Renal pelvis (tissue), 4 donors: ENCODE results near the gene GRIN3A. TPM values are rescaled to one million over a fixed set of nuclear protein-coding genes. Genes with fewer than 3 reads are reported as not detected.
"Not testable (repeated sequence)": the region's sequence is repeated elsewhere in the genome, so short reads cannot be mapped to it uniquely, and the experiment has no call there.

Experiments used
- DNase-seq: peaks from one replicate; pipeline ENCODE4 v3.0.0-alpha.2; 2013
- polyA plus RNA-seq, 3 donors: library from polyadenylated mRNA; unstranded; fragments of 120-200 nt; gene quantifications; one replicate each; pipeline ENCODE4 v1.2.1, GENCODE V29; 2013; ENCODE audit not compliant: insufficient read length in 3 of 3

The GRIN3A gene
- polyA plus RNA-seq, 3 donors, result 1.1 to 1.6 (median 1.5) TPM

DNA sequence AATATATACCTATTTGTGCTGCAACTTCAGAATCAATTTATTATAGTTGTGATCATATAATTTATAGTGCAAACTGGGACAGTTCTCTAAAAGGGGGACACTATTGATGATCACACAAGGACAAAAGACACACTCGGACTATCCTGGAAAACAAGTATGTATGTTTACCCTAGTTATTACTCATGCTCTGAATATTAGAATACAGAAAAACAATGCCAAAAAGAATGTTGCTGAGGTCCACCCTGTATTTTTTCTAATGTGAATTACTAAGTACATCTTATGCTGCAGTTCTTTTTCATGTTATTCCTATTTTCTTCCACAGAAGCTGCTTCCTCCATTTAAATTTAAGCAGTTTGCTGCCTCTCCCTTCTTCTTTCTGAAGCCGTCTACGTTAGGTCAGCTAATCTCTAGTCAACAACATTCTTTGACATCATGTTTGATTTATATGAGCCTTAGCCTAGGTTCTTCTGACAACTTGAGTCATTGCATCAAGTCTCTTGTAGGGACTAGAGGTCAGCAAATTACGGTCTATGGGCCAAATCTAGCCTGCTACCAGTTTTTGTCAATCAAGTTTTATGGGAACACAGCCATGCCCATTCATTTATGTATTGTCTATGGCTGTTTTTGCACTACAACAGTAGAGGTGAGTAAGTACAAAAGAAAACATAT lies 103.6 kb downstream of the GRIN3A start:
- DNase-seq, result no peak

GRCh38 chr9:101632611-101633010 lies 105.8 kb downstream of the GRIN3A start:
- no peak for DNase-seq

GRCh38 chr9:101631892-101632291 lies 106.6 kb downstream of the GRIN3A start:
- DNase-seq, result no peak

DNA sequence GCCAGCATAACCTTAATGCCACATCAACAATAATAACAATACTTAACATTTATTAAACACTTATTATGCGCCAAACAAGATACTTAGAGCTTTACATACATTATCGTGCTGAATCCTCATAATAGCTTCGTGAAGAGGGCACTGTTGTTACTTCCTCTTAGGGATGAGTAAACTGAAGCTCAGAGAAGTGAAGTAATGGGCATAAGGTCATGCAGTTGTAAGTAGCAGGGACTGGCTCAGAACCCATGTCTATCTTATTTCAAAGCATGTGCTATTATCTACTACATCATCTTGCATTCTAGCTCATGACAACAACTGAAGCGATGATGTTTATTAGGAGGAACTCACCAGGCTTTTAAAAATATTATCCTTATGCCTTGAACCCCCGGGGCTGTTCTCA lies 108.8 kb downstream of the GRIN3A start:
- DNase-seq, result no peak

DNA sequence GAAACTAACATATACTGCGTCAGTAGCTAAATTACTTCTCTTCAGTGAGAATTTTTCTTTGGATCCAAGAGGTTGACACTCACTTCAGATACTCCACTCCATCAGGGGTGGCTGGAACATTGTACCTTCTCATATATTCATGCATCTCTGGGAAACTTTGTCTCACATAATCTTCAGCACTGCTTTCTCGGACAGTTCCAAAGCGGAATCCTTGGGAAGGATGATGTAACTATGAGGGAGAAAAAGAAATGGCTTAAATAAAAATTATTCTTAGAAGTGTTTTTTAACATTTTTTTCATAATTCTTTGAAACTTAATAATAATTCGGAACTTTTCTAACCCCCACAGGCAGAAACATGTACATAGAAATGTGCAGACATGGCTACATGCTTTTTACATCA lies 110.3 kb downstream of the GRIN3A start:
- peak; percentile 33 for DNase-seq

- DNase-seq, result no peak
Observed at GRCh38 chr9:101626295-101626694, 112.2 kb downstream of the GRIN3A start.

DNA sequence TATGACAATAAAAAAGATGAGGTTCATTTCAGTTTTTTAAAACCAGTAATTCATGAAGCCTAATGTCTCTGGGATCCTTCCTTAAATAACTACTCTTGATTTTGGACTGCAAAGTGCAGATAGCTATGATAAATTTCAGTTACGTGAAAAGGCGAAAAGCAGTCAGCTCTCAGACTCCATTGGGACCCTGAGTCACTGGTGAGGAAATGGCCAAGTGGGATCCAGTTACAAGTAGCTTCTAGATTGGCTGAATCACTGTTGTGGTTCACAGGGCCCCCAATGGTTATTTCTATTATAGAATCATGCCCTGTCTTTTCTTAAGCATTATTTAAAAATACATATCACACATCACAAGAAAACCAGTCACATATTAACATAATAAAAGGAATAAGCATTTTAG lies 112.6 kb downstream of the GRIN3A start:
- DNase-seq, result no peak

DNA sequence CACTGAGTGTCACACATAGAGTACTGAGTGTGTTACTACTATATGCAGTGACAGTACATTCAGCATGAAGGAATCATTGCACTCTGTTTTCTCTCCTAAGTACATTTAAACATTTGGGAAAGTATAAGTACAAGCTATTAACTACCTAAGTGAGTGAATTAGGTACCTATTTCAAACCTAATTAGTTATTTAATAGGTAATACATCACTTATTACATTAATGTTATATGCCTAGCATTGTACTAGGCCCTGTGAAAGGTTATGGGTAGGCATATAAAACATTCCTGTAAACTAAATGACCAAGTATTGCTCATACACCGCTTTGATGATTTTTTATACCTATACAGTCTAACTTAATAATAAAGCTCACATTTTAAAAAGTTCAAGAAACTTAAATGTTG lies 118.0 kb downstream of the GRIN3A start:
- DNase-seq, result no peak

GRCh38 chr9:101618698-101619097 lies 119.7 kb downstream of the GRIN3A start:
- DNase-seq, result no peak

- DNase-seq, result no peak
Observed at GRCh38 chr9:101605547-101605946, 132.9 kb downstream of the GRIN3A start.

DNA sequence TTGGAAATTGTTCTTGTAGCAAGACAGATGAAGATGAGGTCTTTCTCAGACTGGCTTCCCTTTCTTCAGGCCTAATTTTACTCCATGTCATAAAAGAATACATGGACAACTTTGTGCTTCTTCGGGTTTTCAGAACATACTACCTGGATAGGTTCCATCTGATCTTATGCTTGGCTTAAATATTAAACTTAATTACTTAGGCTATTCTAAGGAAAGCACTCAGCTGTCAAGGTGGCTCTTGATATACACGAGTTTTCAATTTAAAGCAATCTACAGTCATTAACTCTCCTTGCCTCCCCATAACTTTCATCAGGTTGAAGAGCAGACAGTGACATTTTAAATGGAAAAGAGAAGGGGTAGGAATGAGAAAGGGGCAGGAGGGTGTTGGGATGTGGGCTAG lies 134.2 kb downstream of the GRIN3A start:
- DNase-seq, result no peak

DNA sequence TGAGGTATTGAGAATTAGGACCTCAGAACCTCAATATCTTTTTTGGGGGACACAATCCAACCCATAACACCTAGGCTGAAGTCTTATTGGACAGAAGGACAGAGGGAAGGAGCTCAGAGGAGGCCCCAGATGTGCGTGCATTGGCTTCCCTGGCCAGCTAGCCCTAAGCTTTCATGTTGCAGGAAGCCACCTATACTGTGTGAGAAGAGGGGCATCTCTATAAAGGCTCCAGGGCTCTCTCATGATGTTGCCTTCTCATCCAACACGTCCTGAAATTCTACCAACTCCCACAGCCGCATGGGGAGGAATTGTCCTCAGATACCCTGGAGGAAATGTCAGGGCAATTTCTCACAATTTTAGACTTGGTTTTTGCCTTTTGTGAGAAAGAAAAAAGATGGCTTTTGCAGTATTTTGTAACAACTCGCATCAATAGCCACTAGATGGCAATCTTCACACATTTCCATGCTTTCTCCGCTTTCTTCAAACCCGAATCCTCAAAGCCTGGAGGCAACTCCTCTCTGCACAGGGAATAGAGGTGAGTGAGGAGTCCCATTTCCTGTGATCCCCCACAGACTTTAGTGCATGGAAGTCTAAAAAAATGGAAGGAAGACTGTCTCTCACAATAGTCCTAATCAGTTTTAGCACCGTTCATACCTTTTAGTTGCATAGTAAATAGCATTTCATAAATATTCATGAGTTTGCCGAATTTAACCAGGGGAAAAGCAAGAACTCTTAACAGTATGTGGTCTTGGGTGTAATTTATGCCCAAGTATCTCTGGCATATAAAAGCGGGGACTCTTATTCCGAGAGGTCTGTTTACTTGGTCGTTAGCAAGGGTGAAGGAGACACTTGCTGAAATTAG lies 136.3 kb downstream of the GRIN3A start:
- DNase-seq, result peak; percentile 51

DNA sequence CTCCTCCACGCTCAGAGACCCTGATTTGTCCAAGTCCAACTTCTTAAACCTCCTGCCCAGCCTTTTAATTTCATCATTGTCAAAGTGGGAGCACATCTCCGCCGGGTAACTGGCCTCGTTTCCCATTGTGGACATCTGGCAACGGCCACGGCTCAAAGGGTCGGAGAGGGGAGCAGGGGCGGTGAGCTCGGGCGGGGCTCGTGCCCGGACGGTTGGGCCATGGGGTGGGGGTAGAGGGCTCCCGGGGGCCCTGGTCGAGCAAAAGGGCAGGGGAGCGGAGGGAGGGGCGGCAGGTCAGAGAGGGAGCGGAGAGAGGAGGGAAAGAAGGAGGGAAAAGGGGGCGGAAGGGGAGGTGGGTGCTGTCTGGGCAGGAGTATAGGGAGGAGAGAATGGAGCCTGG lies 143.7 kb downstream of the GRIN3A start, which contains the start of gene PPP3R2:
PPP3R2 (minus strand) TSS at position 174 of the 400 bp plus-strand sequence; CDS start at position 126, 48 bp downstream.
- DNase-seq, result no peak

GRCh38 chr9:101593345-101593744 lies 145.1 kb downstream of the GRIN3A start:
- no peak for DNase-seq

GRCh38 chr9:101592788-101593187 lies 145.7 kb downstream of the GRIN3A start:
- no peak for DNase-seq

DNA sequence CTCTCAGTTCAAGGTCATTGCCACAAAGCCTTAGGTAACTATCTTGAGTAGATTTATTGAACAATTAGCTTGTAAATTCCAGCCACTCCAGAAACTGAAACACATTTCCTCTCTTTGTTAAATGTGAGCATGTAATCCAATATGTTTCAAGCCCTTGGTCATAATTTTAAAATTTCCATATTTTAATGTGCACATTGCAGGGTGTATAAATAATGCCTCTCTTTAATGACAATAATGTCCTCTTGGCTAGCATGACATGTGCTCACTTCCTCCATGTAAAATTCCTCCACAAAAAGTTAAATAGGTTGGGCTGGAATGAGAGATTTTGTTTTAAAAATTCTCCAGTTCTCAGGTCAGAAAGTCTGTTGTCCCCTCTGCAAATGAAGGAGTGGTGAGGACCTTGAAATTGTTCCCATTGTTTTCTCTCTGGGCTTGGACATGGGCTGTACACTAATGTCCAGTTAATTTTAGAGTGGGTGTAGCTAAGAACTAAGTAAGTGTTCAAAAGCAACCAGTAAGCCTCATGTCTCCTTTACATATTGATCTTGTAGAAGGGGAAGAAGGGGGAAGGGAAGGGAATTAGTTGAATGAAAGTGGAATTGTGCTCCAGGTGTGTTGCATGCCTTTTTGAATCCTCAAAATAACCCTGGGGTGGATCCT lies 146.5 kb downstream of the GRIN3A start:
- DNase-seq, result no peak

- no peak for DNase-seq
Observed at GRCh38 chr9:101590901-101591300, 147.5 kb downstream of the GRIN3A start.

DNA sequence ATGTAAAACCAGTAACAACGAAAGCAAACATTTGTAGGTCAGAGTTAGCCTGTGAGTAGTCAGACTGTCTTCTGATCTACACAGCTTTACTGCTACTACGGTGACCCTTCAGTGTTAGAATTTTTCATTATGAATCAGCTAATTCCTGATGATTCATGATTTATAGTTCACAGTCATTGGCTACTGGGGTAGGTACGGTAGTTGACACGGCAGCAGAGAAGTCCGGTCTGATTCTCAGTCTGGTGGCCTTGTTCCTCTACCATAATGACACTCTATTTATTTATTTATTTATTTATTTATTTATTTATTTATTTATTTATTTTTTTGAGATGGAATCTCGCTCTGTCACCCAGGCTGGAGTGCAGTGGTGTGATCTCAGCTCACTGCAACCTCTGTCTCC lies 148.4 kb downstream of the GRIN3A start:
- DNase-seq, result not testable (repeated sequence)

DNA sequence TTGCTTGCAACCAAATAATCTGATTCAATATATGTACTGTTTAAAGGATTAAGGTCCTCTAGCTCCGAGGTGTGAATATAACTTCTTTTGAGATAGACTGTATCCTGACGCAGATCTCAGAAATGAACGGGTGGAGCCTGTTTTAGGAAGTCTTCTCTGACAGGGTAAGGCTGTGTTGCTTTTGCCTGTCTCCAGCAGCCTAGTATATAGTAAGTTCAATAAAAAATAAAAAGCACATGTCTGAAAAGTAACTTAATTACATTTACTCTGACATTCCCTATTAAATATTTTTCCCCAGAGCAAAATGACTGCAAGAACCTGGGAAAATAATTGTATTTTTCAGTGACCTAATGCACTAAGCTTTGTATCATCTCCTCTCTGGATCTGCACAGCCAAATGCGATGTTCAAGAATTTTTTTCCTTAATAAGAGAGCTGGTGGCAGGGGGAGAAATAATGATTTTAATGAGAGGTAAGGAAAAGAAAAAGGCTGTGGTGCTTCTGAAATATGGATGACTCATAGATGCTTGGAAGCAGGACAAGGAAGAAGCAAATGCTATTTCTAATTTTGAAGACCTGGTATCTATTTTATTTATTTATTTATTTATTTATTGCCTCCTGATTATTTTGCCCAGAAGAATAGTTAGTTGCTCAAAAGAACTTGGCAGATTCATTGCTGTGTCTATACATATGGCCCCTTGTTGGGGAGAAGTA lies 151.0 kb downstream of the GRIN3A start:
- DNase-seq, result no peak

GRCh38 chr9:101586651-101587050 lies 151.8 kb downstream of the GRIN3A start:
- DNase-seq, result no peak

GRCh38 chr9:101585740-101586139 lies 152.7 kb downstream of the GRIN3A start:
- no peak for DNase-seq

DNA sequence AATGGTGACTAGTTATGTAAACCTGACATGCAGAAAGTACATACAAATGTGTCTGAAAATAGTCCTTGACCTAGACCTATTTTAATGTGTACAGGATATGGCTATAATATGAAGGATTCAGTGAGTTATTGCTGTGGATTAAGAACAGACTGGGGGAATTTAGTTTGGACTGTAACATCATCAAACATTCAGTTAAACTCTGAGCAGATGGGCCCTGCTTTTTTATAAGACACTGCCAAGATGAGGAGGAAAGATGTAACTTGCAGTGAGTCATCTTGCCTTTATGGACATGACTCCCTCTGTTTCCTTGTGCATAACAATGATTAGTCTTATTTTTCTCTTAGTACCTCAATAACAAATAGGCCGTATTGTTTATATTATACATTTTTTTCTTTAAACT lies 155.9 kb downstream of the GRIN3A start:
- DNase-seq, result no peak
